CD4-positive, CD25-positive, alpha-beta regulatory T cell (primary cell): ENCODE measurements around the gene SLC7A14. TPM values are rescaled to one million over a fixed set of nuclear protein-coding genes. Genes with fewer than 3 reads are reported as not detected.

ENCODE experiments used
- ATAC-seq, 2 donors: fragments of 150-1000 bp; cut with Tn5 transposase; one replicate each; pipeline ENCODE4 v1.10.0; 2021; ENCODE audit warnings: low read depth in 2 of 2, moderate number of reproducible peaks in 2 of 2, moderate library complexity in 1 of 2
- DNase-seq, 3 donors: peaks; one replicate each; pipeline versions ENCODE4 v3.0.0 to v3.0.0-alpha.2; 2012 to 2022; ENCODE audit warnings: mixed read lengths in 1 of 3
- H3K27ac ChIP-seq: one replicate; pipeline ENCODE4 v1.7.0; 2013; ENCODE audit warnings: mild to moderate bottlenecking, low read length; ENCODE audit not compliant: insufficient read depth, poor library complexity, severe bottlenecking
- H3K27me3 ChIP-seq: one replicate; pipeline ENCODE4 v1.7.0; 2013; ENCODE audit warnings: low read length; ENCODE audit not compliant: control insufficient read depth, insufficient read depth
- H3K36me3 ChIP-seq: one replicate; pipeline ENCODE4 v1.7.0; 2013; ENCODE audit warnings: mild to moderate bottlenecking, low read length, moderate library complexity; ENCODE audit not compliant: control insufficient read depth, insufficient read depth
- H3K4me1 ChIP-seq: 2 replicates; pipeline ENCODE4 v1.7.0; 2013; ENCODE audit warnings: mild to moderate bottlenecking, low read length; ENCODE audit not compliant: insufficient read depth, control insufficient read depth, poor library complexity, severe bottlenecking
- H3K4me3 ChIP-seq: one replicate; pipeline ENCODE4 v1.7.0; 2013; ENCODE audit warnings: low read depth, mild to moderate bottlenecking, low read length, moderate library complexity
- H3K9me3 ChIP-seq, 2 experiments: 1 replicate in 1 of 2; 2 replicates in 1 of 2; pipeline ENCODE4 v1.7.0; 2013; ENCODE audit warnings: low read length in 2 of 2, mild to moderate bottlenecking in 1 of 2, moderate library complexity in 1 of 2; ENCODE audit not compliant: control insufficient read depth in 2 of 2
- H3K27ac Mint-ChIP-seq, 3 donors: one replicate each; pipeline ENCODE4 v1.8.0; 2020 to 2022; ENCODE audit warnings: mild to moderate bottlenecking in 3 of 3, mixed read lengths in 3 of 3, moderate library complexity in 2 of 3
- H3K27me3 Mint-ChIP-seq: one replicate; pipeline ENCODE4 v1.8.0; 2022; ENCODE audit warnings: mild to moderate bottlenecking, mixed read lengths
- H3K36me3 Mint-ChIP-seq: one replicate; pipeline ENCODE4 v1.8.0; 2020; ENCODE audit warnings: mixed read lengths
- H3K4me1 Mint-ChIP-seq, 4 donors: one replicate each; pipeline ENCODE4 v1.8.0; 2020 to 2022; ENCODE audit warnings: mixed read lengths in 4 of 4, mild to moderate bottlenecking in 1 of 4
- H3K4me3 Mint-ChIP-seq, 4 donors: one replicate each; pipeline ENCODE4 v1.8.0; 2020 to 2022; ENCODE audit warnings: mild to moderate bottlenecking in 4 of 4, mixed read lengths in 4 of 4, moderate library complexity in 3 of 4
- H3K9me3 Mint-ChIP-seq, 7 donors: one replicate each; pipeline ENCODE4 v1.8.0; 2020 to 2022; ENCODE audit warnings: mixed read lengths in 7 of 7, mild to moderate bottlenecking in 3 of 7, moderate library complexity in 2 of 7
- polyA plus RNA-seq, 4 donors: library from polyadenylated mRNA; unstranded; fragments of 300-500 nt; fragmentation: Illumina TruSeq; gene quantifications; one replicate each; pipeline ENCODE4 v1.2.3, GENCODE V29; 2021
- total RNA-seq: library from RNA; stranded (reverse); gene quantifications from one replicate; pipeline ENCODE4 v1.2.3, GENCODE V29; 2022

SLC7A14 gene
- total and polyA plus RNA-seq, 5 donors from 2014 or later = not detected

DNA sequence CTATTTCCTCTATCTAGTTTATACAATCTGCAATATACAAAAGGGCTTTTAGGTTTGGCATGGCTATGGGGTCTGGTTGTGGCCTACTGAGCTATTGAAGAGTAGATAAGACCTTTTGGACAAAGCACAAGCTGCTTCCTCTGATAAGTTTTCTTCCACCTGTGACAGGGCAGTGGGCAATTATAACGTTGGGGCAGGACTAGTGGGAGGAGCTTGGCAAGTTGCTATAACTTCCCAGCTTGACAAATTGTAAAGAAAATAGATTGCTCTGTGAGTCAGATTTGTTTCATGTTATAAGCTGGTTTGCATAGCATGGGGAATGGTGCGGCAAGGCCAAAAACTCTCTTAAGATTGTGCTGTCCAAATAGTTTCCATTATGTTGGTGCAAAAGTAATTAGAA is 64.9 kb downstream of the SLC7A14 start:
- Mint-ChIP-seq H3K27ac (no peak overlapping the region), H3K4me3 (no peak overlapping the region), H3K36me3 (no peaks in the 10 kb centered on the region), H3K9me3 (peaks cover 0 to 2% (median 0%) of the 10 kb centered on the region in 7 donors), H3K4me1 (no peaks in the 10 kb centered on the region), H3K27me3 (peaks cover 10% of the 10 kb centered on the region)
- Histone ChIP-seq H3K36me3 (no peaks in the 10 kb centered on the region), H3K27me3 (peaks cover 3% of the 10 kb centered on the region), H3K9me3 (no peaks in the 10 kb centered on the region), H3K4me1 (no peaks in the 10 kb centered on the region), H3K27ac (no peak overlapping the region), H3K4me3 (no peak overlapping the region)
- ATAC-seq = no peak
- DNase-seq = no peak

DNA sequence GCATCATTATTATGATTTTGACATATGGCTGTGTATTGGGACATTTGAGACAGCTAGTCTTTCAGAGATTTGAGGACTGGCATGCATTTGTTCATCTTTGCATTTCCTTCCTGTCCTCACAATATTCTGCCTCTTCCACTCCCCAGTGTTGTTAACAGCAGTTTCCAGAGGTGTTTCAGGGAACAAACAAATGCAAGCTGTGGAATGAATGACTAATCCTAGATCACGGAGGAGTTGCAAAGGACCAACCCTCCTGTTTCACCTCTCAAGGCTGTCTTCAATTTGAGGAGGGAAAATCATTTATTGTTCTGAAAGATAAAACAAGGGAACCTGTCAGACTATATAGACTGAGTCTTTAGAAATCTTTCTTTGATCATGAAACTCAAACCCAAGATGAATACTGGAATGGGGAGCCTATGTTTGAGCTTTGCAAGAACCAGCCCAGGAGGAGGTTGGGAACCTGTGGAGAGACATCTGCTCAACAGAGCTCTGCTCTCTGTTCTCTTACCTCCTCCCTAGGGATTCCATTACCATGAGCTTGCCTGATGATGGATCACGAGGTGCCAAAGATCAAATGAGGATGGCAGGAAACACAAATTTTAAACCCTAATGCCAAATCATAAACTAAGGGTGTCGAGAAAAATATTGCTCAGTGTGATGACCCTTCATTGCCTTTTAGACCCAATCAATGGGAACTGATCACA is 68.5 kb downstream of the SLC7A14 start:
- ATAC-seq = no peak

DNA sequence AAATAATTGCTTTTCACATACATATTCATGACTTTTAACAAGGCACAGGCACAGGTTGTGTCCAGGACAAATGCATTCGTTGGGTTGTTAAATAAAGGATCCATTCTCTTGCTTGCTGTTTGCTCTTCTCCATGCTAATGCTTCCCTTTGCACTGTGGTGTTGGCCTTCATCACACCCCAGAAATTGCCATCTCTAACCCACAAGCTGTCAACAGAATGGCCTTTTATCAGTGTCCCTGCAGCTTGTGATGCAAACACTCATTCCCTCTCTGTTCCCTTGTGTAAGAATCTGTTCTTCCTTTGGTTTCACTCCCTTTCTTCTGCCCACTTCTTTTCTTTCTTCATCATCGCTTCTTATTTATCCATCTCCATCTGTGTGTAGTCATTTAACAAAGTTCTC is 72.2 kb downstream of the SLC7A14 start:
- H3K27ac ChIP-seq = no peak overlapping the region
- H3K4me3 ChIP-seq = no peak overlapping the region
- no peaks in the 10 kb centered on the region for H3K36me3 Mint-ChIP-seq
- peaks cover 3% of the 10 kb centered on the region for H3K27me3 Mint-ChIP-seq
- no peak overlapping the region for H3K27ac Mint-ChIP-seq
- H3K4me1 ChIP-seq = no peaks in the 10 kb centered on the region
- peaks cover 3% of the 10 kb centered on the region for H3K27me3 ChIP-seq
- H3K9me3 ChIP-seq = no peaks in the 10 kb centered on the region
- DNase-seq (no peak), ATAC-seq (no peak)
- H3K4me1 Mint-ChIP-seq = no peaks in the 10 kb centered on the region
- H3K36me3 ChIP-seq = no peaks in the 10 kb centered on the region
- no peak overlapping the region for H3K4me3 Mint-ChIP-seq
- H3K9me3 Mint-ChIP-seq = no peaks in the 10 kb centered on the region

More for the DNA sequence above, 68.5 kb downstream of the SLC7A14 start:
- no peak overlapping the region for H3K4me3 ChIP-seq
- H3K4me1 ChIP-seq = no peaks in the 10 kb centered on the region
- no peaks in the 10 kb centered on the region for H3K9me3 ChIP-seq
- Mint-ChIP-seq H3K27me3 (peaks cover 10% of the 10 kb centered on the region), H3K9me3 (peaks cover 0 to 2% (median 0%) of the 10 kb centered on the region in 7 donors), H3K4me3 (no peak overlapping the region), H3K27ac (no peak overlapping the region), H3K36me3 (no peaks in the 10 kb centered on the region), H3K4me1 (no peaks in the 10 kb centered on the region)
- H3K27ac ChIP-seq = no peak overlapping the region
- DNase-seq = no peak
- no peaks in the 10 kb centered on the region for H3K36me3 ChIP-seq
- peaks cover 5% of the 10 kb centered on the region for H3K27me3 ChIP-seq

DNA sequence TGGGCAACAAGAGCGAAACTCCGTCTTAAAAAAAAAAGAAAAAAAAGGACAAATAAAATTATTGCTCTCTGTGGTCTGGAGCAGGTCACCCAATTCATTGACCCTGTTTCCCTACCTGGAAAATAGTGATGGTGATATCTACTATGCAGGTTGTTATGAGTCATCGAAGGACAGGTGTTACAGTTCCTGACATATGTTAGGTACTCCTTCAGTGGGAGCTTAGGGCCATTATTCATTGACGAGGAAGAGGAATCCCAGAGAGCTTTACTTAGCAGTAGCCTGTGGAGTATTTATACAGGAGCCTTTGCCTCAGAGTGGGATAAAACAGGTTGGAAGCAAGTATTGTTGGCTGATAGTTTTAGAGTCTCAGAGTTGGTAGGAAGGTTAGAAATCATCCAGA is 74.5 kb downstream of the SLC7A14 start:
- Histone ChIP-seq H3K27me3 (peaks cover 3% of the 10 kb centered on the region), H3K27ac (no peak overlapping the region), H3K4me3 (no peak overlapping the region), H3K36me3 (no peaks in the 10 kb centered on the region), H3K4me1 (no peaks in the 10 kb centered on the region), H3K9me3 (no peaks in the 10 kb centered on the region)
- H3K9me3 Mint-ChIP-seq = no peaks in the 10 kb centered on the region
- H3K27me3 Mint-ChIP-seq = no peaks in the 10 kb centered on the region
- ATAC-seq (no peak), DNase-seq (no peak)
- no peak overlapping the region for H3K27ac Mint-ChIP-seq
- H3K36me3 Mint-ChIP-seq = no peaks in the 10 kb centered on the region
- no peaks in the 10 kb centered on the region for H3K4me1 Mint-ChIP-seq
- H3K4me3 Mint-ChIP-seq = no peak overlapping the region

DNA sequence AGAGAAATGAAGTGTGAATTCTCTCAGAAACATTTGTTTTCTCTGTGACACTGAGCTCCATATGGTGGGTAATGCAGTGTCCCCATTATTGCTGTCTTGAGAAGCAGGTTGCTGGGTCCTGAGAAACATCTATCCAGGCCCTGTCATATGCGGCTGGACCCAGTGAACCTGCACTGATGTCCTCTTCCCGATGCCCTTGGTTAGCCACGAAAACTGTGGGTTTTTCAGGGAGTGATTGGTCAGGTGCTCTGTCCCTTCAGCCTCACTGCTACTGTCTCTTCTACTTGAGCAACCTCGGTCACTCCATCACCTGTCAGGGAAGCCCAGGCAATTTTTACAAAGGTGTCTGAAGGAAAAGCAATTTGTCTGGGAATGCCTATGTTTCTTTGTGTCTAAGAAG is 77.0 kb downstream of the SLC7A14 start:
- Histone ChIP-seq H3K9me3 (no peaks in the 10 kb centered on the region), H3K36me3 (no peaks in the 10 kb centered on the region), H3K4me1 (no peaks in the 10 kb centered on the region), H3K27ac (no peak overlapping the region), H3K4me3 (no peak overlapping the region), H3K27me3 (no peaks in the 10 kb centered on the region)
- no peaks in the 10 kb centered on the region for H3K36me3 Mint-ChIP-seq
- no peak overlapping the region for H3K27ac Mint-ChIP-seq
- H3K9me3 Mint-ChIP-seq = no peaks in the 10 kb centered on the region
- ATAC-seq (no peak), DNase-seq (no peak)
- no peak overlapping the region for H3K4me3 Mint-ChIP-seq
- H3K4me1 Mint-ChIP-seq = no peaks in the 10 kb centered on the region
- H3K27me3 Mint-ChIP-seq = no peaks in the 10 kb centered on the region

DNA sequence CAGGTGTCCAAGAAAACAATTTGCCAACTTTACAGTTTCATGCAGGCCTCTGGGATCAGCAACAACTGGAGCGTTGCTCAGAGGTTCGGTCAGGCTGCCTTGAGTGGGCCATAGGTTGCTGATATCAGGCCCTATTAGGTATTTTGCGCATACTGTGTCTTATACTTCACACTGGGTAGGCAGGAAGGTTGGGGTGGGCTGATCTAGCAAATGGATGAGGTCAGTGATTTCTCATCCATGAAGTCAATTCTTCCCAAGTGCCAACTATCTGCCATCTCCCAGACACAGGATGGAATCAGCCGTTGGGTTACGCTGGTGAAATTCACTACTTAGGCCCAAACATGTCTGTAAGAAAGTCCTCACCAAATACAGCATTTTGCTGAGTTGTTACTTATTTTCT is 77.6 kb downstream of the SLC7A14 start:
- ATAC-seq = no peak
- H3K27me3 ChIP-seq = no peaks in the 10 kb centered on the region
- DNase-seq = no peak
- Mint-ChIP-seq H3K27ac (no peak overlapping the region), H3K4me1 (no peaks in the 10 kb centered on the region), H3K9me3 (no peaks in the 10 kb centered on the region), H3K27me3 (peaks cover 2% of the 10 kb centered on the region), H3K36me3 (no peaks in the 10 kb centered on the region), H3K4me3 (no peak overlapping the region)
- no peaks in the 10 kb centered on the region for H3K36me3 ChIP-seq
- no peaks in the 10 kb centered on the region for H3K4me1 ChIP-seq
- H3K4me3 ChIP-seq = no peak overlapping the region
- no peaks in the 10 kb centered on the region for H3K9me3 ChIP-seq
- H3K27ac ChIP-seq = no peak overlapping the region

DNA sequence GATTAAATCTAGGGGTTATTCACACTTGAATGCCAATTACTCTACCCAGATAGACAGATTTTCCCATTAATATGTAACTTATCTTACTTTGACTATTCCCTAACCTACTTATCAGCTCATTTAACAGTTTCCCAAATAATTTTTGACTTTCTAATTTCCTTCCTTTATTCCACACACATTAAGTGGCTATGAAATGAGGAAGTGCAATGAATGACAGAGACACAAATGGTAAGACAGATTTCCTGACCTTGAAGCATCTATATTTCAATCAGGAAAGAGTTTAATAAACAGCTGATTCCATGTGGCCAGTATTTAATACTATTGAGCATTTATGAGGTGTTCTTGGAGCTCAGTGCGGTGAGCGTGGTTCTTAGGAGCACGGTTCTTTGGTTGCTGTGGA is 78.8 kb downstream of the SLC7A14 start:
- ATAC-seq (no peak), DNase-seq (no peak)
- H3K4me3 ChIP-seq = no peak overlapping the region
- no peak overlapping the region for H3K4me3 Mint-ChIP-seq
- no peak overlapping the region for H3K27ac ChIP-seq
- H3K9me3 ChIP-seq = no peaks in the 10 kb centered on the region
- no peaks in the 10 kb centered on the region for H3K4me1 Mint-ChIP-seq
- H3K36me3 ChIP-seq = no peaks in the 10 kb centered on the region
- no peak overlapping the region for H3K27ac Mint-ChIP-seq
- no peaks in the 10 kb centered on the region for H3K36me3 Mint-ChIP-seq
- H3K27me3 Mint-ChIP-seq = peaks cover 4% of the 10 kb centered on the region
- H3K4me1 ChIP-seq = no peaks in the 10 kb centered on the region
- no peaks in the 10 kb centered on the region for H3K9me3 Mint-ChIP-seq
- no peaks in the 10 kb centered on the region for H3K27me3 ChIP-seq

DNA sequence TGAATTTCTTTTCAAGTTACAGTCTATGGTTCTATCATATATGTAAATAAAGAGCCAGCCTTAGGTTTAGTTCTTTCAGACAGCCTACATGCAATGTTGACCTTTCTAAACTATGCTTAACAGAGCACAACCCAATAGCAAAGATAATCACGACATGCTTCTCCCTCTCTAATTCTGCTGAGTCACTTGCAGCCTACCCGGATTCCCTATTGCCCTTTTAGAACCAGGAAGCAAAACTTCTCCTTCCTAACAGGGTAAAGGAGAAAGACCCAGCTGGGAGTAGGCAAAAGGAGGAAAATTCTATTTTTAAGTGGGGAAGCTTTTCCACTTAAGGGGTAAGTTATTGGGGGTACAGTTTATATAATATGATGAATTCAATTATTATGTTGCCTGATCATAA is 79.3 kb downstream of the SLC7A14 start:
- no peaks in the 10 kb centered on the region for H3K36me3 Mint-ChIP-seq
- H3K27me3 ChIP-seq = no peaks in the 10 kb centered on the region
- no peak overlapping the region for H3K27ac ChIP-seq
- DNase-seq (no peak), ATAC-seq (no peak)
- peaks cover 4% of the 10 kb centered on the region for H3K27me3 Mint-ChIP-seq
- H3K4me1 ChIP-seq = no peaks in the 10 kb centered on the region
- no peaks in the 10 kb centered on the region for H3K9me3 ChIP-seq
- H3K4me3 Mint-ChIP-seq = no peak overlapping the region
- H3K4me3 ChIP-seq = no peak overlapping the region
- H3K36me3 ChIP-seq = no peaks in the 10 kb centered on the region
- H3K9me3 Mint-ChIP-seq = no peaks in the 10 kb centered on the region
- H3K4me1 Mint-ChIP-seq = no peaks in the 10 kb centered on the region
- no peak overlapping the region for H3K27ac Mint-ChIP-seq
